Measurements from ENCODE around the gene LDHD.

DNA sequence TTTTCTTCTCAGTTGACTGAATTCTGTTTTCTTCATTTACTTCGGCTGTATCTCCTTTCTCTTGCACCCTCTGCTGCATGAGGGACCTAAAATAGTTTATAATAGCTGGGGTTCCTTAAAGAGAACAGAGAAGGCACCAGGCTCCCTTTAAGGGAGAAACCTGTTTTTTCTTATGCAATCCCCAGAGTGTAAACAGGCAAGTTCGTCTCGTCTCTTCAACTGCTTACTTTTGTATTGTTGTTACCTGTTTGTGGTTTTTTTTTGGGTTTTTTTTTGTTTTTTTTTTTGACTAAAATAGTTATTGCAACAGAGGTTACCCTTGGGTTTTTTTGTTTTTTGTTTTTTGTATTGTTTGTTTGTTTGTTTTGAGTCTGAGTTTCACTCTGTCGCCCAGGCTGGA, 3.7 kb upstream of the LDHD start:
- TF ChIP-seq POLR2AphosphoS5 (IDR thresholded peaks at IDR 0.05; ENCODE audit: low read depth, low read length) (no peak), POLR2A (IDR thresholded peaks at IDR 0.05; ENCODE audit: low read depth, low read length) (no peak)
